NCI-H510A (cell line): ENCODE results near the gene KRT24.
"Not testable (repeated sequence)": the region's sequence is repeated elsewhere in the genome, so short reads cannot be mapped to it uniquely, and the experiment has no call there.

Experiments
- DNase-seq: peaks from one replicate; lab custom pipeline; 2025; lab: John Stamatoyannopoulos, UW

KRT24 gene

DNA sequence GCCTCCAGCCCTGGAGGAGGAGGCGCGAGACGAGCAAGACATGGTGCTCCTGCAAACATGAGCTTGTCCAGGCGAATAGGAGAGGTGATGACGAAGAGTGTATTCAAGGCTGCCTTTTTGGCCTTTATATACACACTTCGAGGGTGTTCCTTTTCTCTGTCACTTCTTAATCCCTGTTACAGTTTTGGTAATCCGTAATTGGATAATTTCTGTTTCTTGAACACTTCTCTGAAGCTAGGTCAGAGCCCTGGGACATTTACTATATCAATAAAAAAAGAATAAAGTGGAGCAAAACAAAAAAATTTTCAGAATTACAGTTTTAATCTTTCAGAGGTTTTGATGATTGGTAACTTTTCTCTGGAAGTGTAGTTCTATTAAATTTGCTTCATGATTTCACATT, at the start of gene KRT24:
KRT24 (minus strand) TSS at position 101 of the 400 bp plus-strand sequence; CDS start at position 42, 59 bp downstream.
- no peak for DNase-seq

- no peak for DNase-seq
Measured at GRCh38 chr17:40751065-40751464, 47.5 kb upstream of the KRT24 start.

DNA sequence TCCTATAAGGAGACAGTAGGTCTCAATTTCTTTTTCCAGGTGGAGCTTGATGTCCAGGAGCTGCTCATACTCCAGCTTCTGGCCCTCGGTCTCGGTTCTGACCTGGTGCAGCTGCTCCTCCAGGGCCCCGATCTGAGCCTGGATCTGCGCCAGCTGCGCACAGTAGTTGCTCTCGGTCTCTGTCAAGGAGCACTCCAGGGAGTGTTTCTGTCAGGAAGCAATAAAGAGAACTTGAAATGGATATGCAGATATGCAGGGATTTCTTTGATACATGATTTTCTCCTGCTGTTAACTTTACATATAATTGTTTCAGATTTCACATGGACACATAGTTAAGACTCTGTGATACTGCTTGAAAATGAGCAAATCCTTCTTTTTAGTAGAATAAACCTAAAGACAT, 46.8 kb upstream of the KRT24 start:
- no peak for DNase-seq

DNA sequence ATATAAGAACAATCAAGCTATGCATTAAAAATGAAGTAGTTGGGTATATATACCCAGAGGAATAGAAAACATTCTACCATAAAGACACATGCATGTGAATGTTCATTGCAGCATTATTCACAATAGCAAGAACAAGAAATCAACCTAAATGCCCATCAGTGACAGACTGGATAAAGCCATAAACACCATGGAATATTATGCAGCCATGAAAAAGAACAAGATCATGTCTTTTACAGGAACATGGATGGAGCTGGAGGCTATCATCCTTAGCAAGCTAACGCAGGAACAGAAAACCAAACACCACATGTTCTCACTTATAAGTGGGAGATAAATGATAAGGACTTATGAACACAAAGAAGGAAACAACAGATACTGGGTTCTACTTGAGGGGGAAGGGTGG, 45.1 kb upstream of the KRT24 start:
- DNase-seq = not testable (repeated sequence)

DNA sequence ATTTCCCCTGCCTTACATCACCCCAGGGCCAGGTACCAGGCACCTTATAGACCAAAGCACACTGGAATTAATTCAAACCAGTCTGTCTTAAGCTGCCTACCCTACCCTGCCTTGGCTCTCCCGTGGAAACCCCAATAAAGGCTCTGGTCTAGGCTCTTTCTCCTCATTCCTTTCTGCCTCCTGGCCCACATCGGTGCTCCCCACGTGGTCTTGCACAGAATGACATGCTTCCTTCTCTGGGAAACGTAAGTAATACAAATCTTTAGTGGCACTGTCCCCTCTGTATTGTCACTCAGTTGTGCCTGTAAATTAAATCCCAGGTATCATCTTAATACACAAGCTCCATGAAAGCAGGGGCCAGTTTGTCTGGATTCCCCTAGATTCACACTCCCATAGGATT, 35.0 kb upstream of the KRT24 start:
- no peak for DNase-seq

GRCh38 chr17:40735016-40735415, 31.5 kb upstream of the KRT24 start:
- DNase-seq = no peak

- DNase-seq = no peak
Measured at GRCh38 chr17:40734018-40734417, 30.5 kb upstream of the KRT24 start.

GRCh38 chr17:40730970-40731369, 27.4 kb upstream of the KRT24 start:
- DNase-seq = no peak

- no peak for DNase-seq
Measured at GRCh38 chr17:40727447-40728231, 24.1 kb upstream of the KRT24 start.

DNA sequence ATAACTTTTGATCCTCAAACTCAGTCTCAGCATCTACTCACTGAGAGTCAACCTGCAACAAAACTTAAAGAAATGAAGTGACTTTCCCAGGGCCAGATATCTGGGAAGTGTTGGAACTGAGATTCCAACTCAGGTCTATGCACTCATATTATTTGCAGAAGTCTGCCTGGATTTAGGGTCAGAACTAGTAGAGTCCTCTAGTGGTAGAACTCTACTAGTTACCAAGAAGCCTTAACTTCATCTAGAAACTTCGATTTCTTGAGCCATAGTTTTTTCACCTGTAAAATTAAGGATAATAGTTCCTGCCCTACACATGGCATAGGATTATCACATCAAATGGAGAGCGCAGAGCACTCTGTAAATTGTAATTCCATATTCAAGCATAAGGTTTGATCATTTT, 23.4 kb upstream of the KRT24 start:
- DNase-seq = no peak

- DNase-seq = no peak
Measured at GRCh38 chr17:40724656-40725055, 21.1 kb upstream of the KRT24 start.

- no peak for DNase-seq
Measured at GRCh38 chr17:40722241-40722640, 18.7 kb upstream of the KRT24 start.

GRCh38 chr17:40720899-40721298, 17.3 kb upstream of the KRT24 start:
- DNase-seq = no peak

- no peak for DNase-seq
Measured at GRCh38 chr17:40718930-40719329, 15.4 kb upstream of the KRT24 start.

DNA sequence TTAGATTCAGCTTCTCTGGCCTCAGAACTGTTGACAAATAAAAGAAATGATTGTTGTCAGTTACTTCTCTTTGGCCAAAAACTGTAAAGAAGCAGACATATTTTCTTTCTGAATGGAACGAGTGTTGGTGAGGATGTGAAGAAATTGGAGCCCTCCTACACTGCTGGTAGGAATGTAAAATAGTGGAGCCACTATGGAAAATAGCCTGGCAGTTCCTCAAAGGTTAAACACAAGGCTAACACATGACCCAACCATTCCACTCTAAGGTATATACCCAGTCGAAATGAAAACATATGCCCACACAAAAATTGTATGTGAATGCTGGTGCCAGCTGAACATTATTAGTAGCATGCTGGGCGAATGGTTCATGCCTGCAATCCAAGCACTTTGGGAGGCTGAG, 14.2 kb upstream of the KRT24 start:
- no peak for DNase-seq

DNA sequence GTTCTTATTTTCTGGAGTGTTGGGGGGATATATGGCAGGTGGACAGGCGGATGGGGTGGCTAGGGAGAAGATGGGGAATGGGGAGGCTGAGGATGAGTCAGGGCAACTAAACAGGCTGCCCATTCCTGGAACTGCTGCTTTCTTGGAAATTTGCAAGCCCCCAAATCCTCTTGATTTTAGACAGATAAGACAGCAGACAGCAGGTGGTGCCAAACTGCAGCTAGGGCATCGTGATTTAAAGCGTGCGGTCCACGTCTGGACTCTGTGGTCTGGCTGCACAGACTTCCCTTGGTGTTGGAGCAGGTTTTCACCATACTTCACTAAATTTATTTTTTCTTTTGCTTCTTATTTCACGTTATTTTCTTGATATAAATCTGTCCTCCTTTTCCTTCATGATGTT, 10.9 kb upstream of the KRT24 start:
- no peak for DNase-seq

DNA sequence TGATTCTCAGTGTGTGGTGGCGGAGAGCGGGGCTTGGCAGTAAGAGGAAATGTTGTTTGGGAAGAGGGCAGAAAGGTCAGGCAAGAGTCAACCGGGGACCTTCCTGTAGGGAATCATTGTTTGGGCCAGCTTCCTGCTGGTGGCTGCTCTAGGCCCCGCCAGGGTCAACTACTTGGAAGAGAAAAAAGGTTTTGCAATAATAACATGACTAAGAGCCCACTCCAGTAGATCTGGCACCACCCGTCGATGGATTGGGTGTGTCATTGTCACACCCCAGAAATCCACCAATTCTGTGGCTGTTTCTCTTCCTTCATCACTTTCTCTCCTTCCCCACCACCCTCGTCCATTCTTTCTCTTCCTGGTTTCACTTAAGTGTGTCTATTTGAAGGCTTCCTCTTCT, 4.2 kb upstream of the KRT24 start:
- no peak for DNase-seq

GRCh38 chr17:40705584-40705983, 2.0 kb upstream of the KRT24 start:
- no peak for DNase-seq

GRCh38 chr17:40702271-40702670, 1.3 kb downstream of the KRT24 start:
- DNase-seq = no peak

- DNase-seq = peak; percentile 38
Measured at GRCh38 chr17:40699853-40700252, 3.7 kb downstream of the KRT24 start.

- no peak for DNase-seq
Measured at GRCh38 chr17:40699371-40699770, 4.2 kb downstream of the KRT24 start.

GRCh38 chr17:40697297-40697696, 6.3 kb downstream of the KRT24 start:
- DNase-seq = no peak

- DNase-seq = no peak
Measured at GRCh38 chr17:40696651-40697072, 6.9 kb downstream of the KRT24 start.

DNA sequence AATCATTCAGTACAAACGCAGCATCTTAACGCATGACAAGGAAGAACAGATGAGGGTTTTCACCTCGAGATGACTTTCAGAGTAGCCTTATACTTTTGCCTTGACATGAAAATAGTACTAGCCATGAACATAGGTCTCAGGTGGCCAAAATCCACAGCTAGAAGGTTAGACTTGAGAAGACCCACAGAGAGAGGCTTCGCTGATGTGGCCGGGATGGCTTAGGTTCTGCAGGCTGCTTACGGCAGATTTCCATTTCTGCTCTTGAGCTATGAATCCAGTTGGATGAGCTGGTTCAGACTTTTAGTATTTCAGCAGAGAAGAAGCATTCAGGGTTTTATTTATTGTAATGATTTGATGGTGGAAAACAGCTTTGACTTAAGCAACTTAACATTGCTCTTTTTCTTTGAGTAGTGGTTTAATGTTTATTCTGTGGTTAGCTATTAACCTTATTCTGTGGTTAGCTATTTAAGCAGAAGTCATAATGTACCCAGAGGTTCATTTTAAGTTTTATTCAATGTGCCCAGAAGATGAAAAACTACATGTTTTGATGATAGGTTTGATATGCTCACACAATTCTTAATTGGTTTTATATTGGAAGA, 7.6 kb downstream of the KRT24 start:
- no peak for DNase-seq
